ENCODE measurements around the gene C6orf132. TPM values are rescaled to one million over a fixed set of nuclear protein-coding genes. Genes with fewer than 3 reads are reported as not detected.

Gene C6orf132
- total and polyA plus RNA-seq, 9 of the 15 experiments (the other 6 are each of a cell fraction or from before 2014, with no cell fraction given), result 0.06 to 0.35 (median 0.14) TPM

DNA sequence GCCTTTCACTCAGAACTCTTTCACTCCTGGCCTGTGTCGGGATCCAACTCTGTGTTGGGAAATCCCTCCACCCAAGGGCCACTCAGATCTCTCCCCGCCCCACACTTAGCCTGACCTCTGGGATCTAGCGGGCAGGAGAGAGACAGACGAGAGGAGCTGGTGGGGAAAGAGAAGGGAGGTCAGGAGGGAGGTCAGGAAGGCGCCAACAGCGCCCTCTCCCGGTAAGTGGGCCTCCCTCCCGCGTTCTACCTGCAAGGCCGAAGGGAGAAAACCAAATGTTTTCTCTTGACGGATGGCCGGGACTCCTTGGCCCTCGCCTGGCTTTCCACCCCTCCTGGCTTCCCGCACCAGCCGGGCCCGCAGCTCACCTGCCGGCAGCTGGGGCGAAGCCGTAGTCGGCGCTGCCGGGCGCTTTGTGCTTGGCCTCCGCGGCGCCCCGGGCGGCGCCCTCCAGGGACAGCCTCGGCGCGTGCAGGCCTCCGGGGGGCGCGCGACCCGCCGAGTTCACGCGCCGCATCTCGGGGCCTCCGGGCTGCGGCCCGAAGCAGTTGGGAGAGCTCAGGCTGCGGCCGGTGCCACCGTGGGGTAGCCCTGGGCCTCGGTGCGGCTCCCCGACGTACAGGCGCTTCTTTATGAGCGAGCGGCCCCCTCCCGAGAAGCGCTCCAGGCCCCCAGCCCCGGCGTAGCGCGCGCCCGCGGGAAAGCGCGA is 38.2 kb downstream of the C6orf132 start (continued):
- TF ChIP-seq NUFIP1 (IDR thresholded peaks at IDR 0.05; ENCODE audit: partially characterized antibody), result no peak
- 0 out of 2 replicates have a peak, but pooled peaks have one; percentile 51 for TF ChIP-seq PHTF2 (CRISPR knock-in tag; IDR thresholded peaks at IDR 0.05)
- no peak for TF ChIP-seq MXD1 (CRISPR knock-in tag; IDR thresholded peaks at IDR 0.05; ENCODE audit: borderline replicate concordance, poor library complexity, severe bottlenecking)
- TF ChIP-seq NR2C1 (IDR thresholded peaks at IDR 0.05), result peak; percentile 92
- peak; percentile 94 for TF ChIP-seq NR2C1 (tag; IDR thresholded peaks at IDR 0.05)
- peak; percentile 59; the same call in 1 of the 2 replicates for TF ChIP-seq SOX6 (IDR thresholded peaks at IDR 0.05)
- TF ChIP-seq, protein P1, sequence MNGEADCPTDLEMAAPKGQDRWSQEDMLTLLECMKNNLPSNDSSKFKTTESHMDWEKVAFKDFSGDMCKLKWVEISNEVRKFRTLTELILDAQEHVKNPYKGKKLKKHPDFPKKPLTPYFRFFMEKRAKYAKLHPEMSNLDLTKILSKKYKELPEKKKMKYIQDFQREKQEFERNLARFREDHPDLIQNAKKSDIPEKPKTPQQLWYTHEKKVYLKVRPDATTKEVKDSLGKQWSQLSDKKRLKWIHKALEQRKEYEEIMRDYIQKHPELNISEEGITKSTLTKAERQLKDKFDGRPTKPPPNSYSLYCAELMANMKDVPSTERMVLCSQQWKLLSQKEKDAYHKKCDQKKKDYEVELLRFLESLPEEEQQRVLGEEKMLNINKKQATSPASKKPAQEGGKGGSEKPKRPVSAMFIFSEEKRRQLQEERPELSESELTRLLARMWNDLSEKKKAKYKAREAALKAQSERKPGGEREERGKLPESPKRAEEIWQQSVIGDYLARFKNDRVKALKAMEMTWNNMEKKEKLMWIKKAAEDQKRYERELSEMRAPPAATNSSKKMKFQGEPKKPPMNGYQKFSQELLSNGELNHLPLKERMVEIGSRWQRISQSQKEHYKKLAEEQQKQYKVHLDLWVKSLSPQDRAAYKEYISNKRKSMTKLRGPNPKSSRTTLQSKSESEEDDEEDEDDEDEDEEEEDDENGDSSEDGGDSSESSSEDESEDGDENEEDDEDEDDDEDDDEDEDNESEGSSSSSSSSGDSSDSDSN (IDR thresholded peaks at IDR 0.05; ENCODE audit: borderline replicate concordance in 1 of 2, low read depth in 2 of 2, low read length in 2 of 2), result peak in 1 of 2 experiments; percentile 82; a peak in 2 of 4 replicates
- TF ChIP-seq TRIM28 (IDR thresholded peaks at IDR 0.05), result 0 out of 2 replicates have a peak, but pooled peaks have one; percentile 56
- TF ChIP-seq ZNF717 (CRISPR knock-in tag; IDR thresholded peaks at IDR 0.05), result no peak
- TF ChIP-seq ZNF644 (tag; IDR thresholded peaks at IDR 0.05; ENCODE audit: low read depth), result 0 out of 2 replicates have a peak, but pooled peaks have one; percentile 39
- peak; percentile 79; the same call in 1 of the 2 replicates for TF ChIP-seq TOE1 (IDR thresholded peaks at IDR 0.05; ENCODE audit: borderline replicate concordance)
- no peak for TF ChIP-seq TOE1 (CRISPR knock-in tag; IDR thresholded peaks at IDR 0.05; ENCODE audit: borderline replicate concordance, low read depth)
- TF ChIP-seq PYGO2 (tag; IDR thresholded peaks at IDR 0.05), result peak; percentile 12; the same call in 1 of the 2 replicates
- TF ChIP-seq TEAD2 (tag; IDR thresholded peaks at IDR 0.05), result no peak
- TF ChIP-seq GABPB1 (CRISPR knock-in tag; IDR thresholded peaks at IDR 0.05), result peak; percentile 65; the same call in 1 of the 2 replicates
- peak; percentile 72 for TF ChIP-seq HNRNPLL (IDR thresholded peaks at IDR 0.05; ENCODE audit: low read depth, low read length, poor library complexity, severe bottlenecking)
- TF ChIP-seq ZFX (CRISPR knock-in tag; IDR thresholded peaks at IDR 0.05), result peak; percentile 98
- no peak for TF ChIP-seq RBM15 (IDR thresholded peaks at IDR 0.05; ENCODE audit: insufficient read depth, low read length)
- peak; percentile 75; the same call in 1 of the 2 replicates for TF ChIP-seq KDM2B (CRISPR knock-in tag; IDR thresholded peaks at IDR 0.05)
- no peak for TF ChIP-seq USF2 (CRISPR knock-in tag; IDR thresholded peaks at IDR 0.05)
- TF ChIP-seq WHSC1 (IDR thresholded peaks at IDR 0.05; ENCODE audit: low read length), result no peak
- TF ChIP-seq KLF10 (CRISPR knock-in tag; IDR thresholded peaks at IDR 0.05), result no peak
- 0 out of 2 replicates have a peak, but pooled peaks have one; percentile 58 for TF ChIP-seq SNIP1 (IDR thresholded peaks at IDR 0.05; ENCODE audit: low read depth)
- peak; percentile 49 for TF ChIP-seq RBM39 (optimal IDR thresholded peaks at IDR 0.05; ENCODE audit: low read depth, low read length)
- no peak for TF ChIP-seq ADNP (tag; IDR thresholded peaks at IDR 0.05)
- 0 out of 2 replicates have a peak, but pooled peaks have one; percentile 4 for TF ChIP-seq ZNF165 (CRISPR knock-in tag; IDR thresholded peaks at IDR 0.05; ENCODE audit: borderline replicate concordance)

Measured in K562 (cell line).